ENCODE results near the gene KCND2.

KCND2 gene

GRCh38 chr7:120714945-120715344, 442.0 kb downstream of the KCND2 start:
- DNase-seq: no peak

- no peak for DNase-seq
These were observed 443.3 kb downstream of the KCND2 start for GRCh38 chr7:120716307-120716706.

GRCh38 chr7:120717166-120717565, 444.2 kb downstream of the KCND2 start:
- no peak for DNase-seq

- no peak for DNase-seq
These were observed 445.4 kb downstream of the KCND2 start for GRCh38 chr7:120718361-120718760.

GRCh38 chr7:120720317-120720716, 447.3 kb downstream of the KCND2 start:
- DNase-seq: no peak

- no peak for DNase-seq
These were observed 450.8 kb downstream of the KCND2 start for GRCh38 chr7:120723465-120724385.

- no peak for DNase-seq
These were observed 451.5 kb downstream of the KCND2 start for GRCh38 chr7:120724448-120724847.

GRCh38 chr7:120724955-120725354, 452.0 kb downstream of the KCND2 start:
- DNase-seq: no peak

- peak; percentile 64 for DNase-seq
These were observed 452.5 kb downstream of the KCND2 start for GRCh38 chr7:120725376-120726039.

- no peak for DNase-seq
These were observed 456.3 kb downstream of the KCND2 start for GRCh38 chr7:120729245-120729644.

- DNase-seq: no peak
These were observed 458.3 kb downstream of the KCND2 start for GRCh38 chr7:120731271-120731670.

GRCh38 chr7:120732256-120732655, 459.3 kb downstream of the KCND2 start:
- no peak for DNase-seq

- DNase-seq: no peak
These were observed 460.2 kb downstream of the KCND2 start for GRCh38 chr7:120733143-120733542.

- no peak for DNase-seq
These were observed 460.9 kb downstream of the KCND2 start for GRCh38 chr7:120733835-120734234.

- no peak for DNase-seq
These were observed 462.8 kb downstream of the KCND2 start for GRCh38 chr7:120735791-120736190.

GRCh38 chr7:120738816-120739215, 465.8 kb downstream of the KCND2 start:
- DNase-seq: peak; percentile 53

GRCh38 chr7:120740348-120740747, 467.4 kb downstream of the KCND2 start:
- peak; percentile 10 for DNase-seq

GRCh38 chr7:120741371-120742042, 468.5 kb downstream of the KCND2 start:
- peak; percentile 57 for DNase-seq

- peak; percentile 76 for DNase-seq
These were observed 469.4 kb downstream of the KCND2 start for GRCh38 chr7:120742372-120742771.

GRCh38 chr7:120743128-120743527, 470.2 kb downstream of the KCND2 start:
- peak; percentile 32 for DNase-seq

GRCh38 chr7:120760050-120760449, 487.1 kb downstream of the KCND2 start:
- DNase-seq: no peak

- DNase-seq: no peak
These were observed 487.9 kb downstream of the KCND2 start for GRCh38 chr7:120760851-120761250.

- no peak for DNase-seq
These were observed 497.2 kb downstream of the KCND2 start for GRCh38 chr7:120770206-120770605.

- DNase-seq: no peak
These were observed 501.5 kb downstream of the KCND2 start for GRCh38 chr7:120774481-120774880.

Data from COR-L47 (cell line).